Measurements from ENCODE around the gene TVP23C.
"Not testable (repeated sequence)": the region's sequence is repeated elsewhere in the genome, so short reads cannot be mapped to it uniquely, and the experiment has no call there.

Gene TVP23C

GRCh38 chr17:15511142-15511541 lies 52.1 kb downstream of the TVP23C start:
- H3K36me3 ChIP-seq (ENCODE audit: insufficient read depth, low read length) = peaks cover 7% of the 10 kb centered on the region
- H3K4me1 ChIP-seq (ENCODE audit: insufficient read depth, low read length) = no peaks in the 10 kb centered on the region
- H3K9ac ChIP-seq (ENCODE audit: low read depth, low read length) = no peak overlapping the region
- no peaks in the 10 kb centered on the region for H3K9me3 ChIP-seq (ENCODE audit: control insufficient read depth, insufficient read depth, low read length)

- H3K36me3 ChIP-seq (ENCODE audit: insufficient read depth, low read length) = peaks cover 5% of the 10 kb centered on the region
- no peak overlapping the region for H3K9ac ChIP-seq (ENCODE audit: low read depth, low read length)
- H3K4me1 ChIP-seq (ENCODE audit: insufficient read depth, low read length) = no peaks in the 10 kb centered on the region
- no peaks in the 10 kb centered on the region for H3K9me3 ChIP-seq (ENCODE audit: control insufficient read depth, insufficient read depth, low read length)
These were observed 52.9 kb downstream of the TVP23C start for GRCh38 chr17:15510361-15510760.

- Histone ChIP-seq H3K36me3 (ENCODE audit: insufficient read depth, low read length) (peaks cover 3% of the 10 kb centered on the region; the same call in 1 of the 2 replicates), H3K4me1 (ENCODE audit: insufficient read depth, low read length) (no peaks in the 10 kb centered on the region), H3K9ac (ENCODE audit: low read depth, low read length) (no peak overlapping the region), H3K9me3 (ENCODE audit: control insufficient read depth, insufficient read depth, low read length) (no peaks in the 10 kb centered on the region)
These were observed 54.2 kb downstream of the TVP23C start for GRCh38 chr17:15509095-15509494.

GRCh38 chr17:15508466-15508865 lies 54.8 kb downstream of the TVP23C start:
- Histone ChIP-seq H3K9ac (ENCODE audit: low read depth, low read length) (no peak overlapping the region), H3K9me3 (ENCODE audit: control insufficient read depth, insufficient read depth, low read length) (no peaks in the 10 kb centered on the region), H3K36me3 (ENCODE audit: insufficient read depth, low read length) (peaks cover 3% of the 10 kb centered on the region; the same call in 1 of the 2 replicates), H3K4me1 (ENCODE audit: insufficient read depth, low read length) (peaks cover under 1% of the 10 kb centered on the region; the same call in 1 of the 2 replicates)

GRCh38 chr17:15507896-15508295 lies 55.4 kb downstream of the TVP23C start:
- Histone ChIP-seq H3K4me1 (ENCODE audit: insufficient read depth, low read length) (peaks cover 4% of the 10 kb centered on the region; the same call in 1 of the 2 replicates), H3K9me3 (ENCODE audit: control insufficient read depth, insufficient read depth, low read length) (no peaks in the 10 kb centered on the region), H3K36me3 (ENCODE audit: insufficient read depth, low read length) (peaks cover 3% of the 10 kb centered on the region; the same call in 1 of the 2 replicates)

GRCh38 chr17:15507001-15507400 lies 56.3 kb downstream of the TVP23C start:
- Histone ChIP-seq H3K36me3 (ENCODE audit: insufficient read depth, low read length) (peaks cover 3% of the 10 kb centered on the region; the same call in 1 of the 2 replicates), H3K4me1 (ENCODE audit: insufficient read depth, low read length) (peaks cover 5% of the 10 kb centered on the region; the same call in 1 of the 2 replicates), H3K9ac (ENCODE audit: low read depth, low read length) (no peak overlapping the region), H3K9me3 (ENCODE audit: control insufficient read depth, insufficient read depth, low read length) (no peaks in the 10 kb centered on the region)

More at GRCh38 chr17:15507896-15508295, 55.4 kb downstream of the TVP23C start:
- no peak overlapping the region for H3K9ac ChIP-seq (ENCODE audit: low read depth, low read length)

- not testable (repeated sequence) for H3K9ac ChIP-seq (ENCODE audit: low read depth, low read length); H3K9me3 ChIP-seq (ENCODE audit: control insufficient read depth, insufficient read depth, low read length); H3K36me3 ChIP-seq (ENCODE audit: insufficient read depth, low read length); H3K4me1 ChIP-seq (ENCODE audit: insufficient read depth, low read length)
These were observed 57.6 kb downstream of the TVP23C start for GRCh38 chr17:15505708-15506107.

- H3K9me3 ChIP-seq (ENCODE audit: control insufficient read depth, insufficient read depth, low read length) = no peaks in the 10 kb centered on the region
- H3K9ac ChIP-seq (ENCODE audit: low read depth, low read length) = no peak overlapping the region
- no peaks in the 10 kb centered on the region; the same call in 1 of the 2 replicates for H3K36me3 ChIP-seq (ENCODE audit: insufficient read depth, low read length)
- peaks cover 8% of the 10 kb centered on the region; the same call in 1 of the 2 replicates for H3K4me1 ChIP-seq (ENCODE audit: insufficient read depth, low read length)
These were observed 59.6 kb downstream of the TVP23C start for GRCh38 chr17:15503731-15504130.

GRCh38 chr17:15502369-15503112 lies 60.7 kb downstream of the TVP23C start:
- peak overlapping the region; percentile 39 for H3K9ac ChIP-seq (ENCODE audit: low read depth, low read length)
- no peaks in the 10 kb centered on the region; the same call in 1 of the 2 replicates for H3K36me3 ChIP-seq (ENCODE audit: insufficient read depth, low read length)
- H3K9me3 ChIP-seq (ENCODE audit: control insufficient read depth, insufficient read depth, low read length) = no peaks in the 10 kb centered on the region
- H3K4me1 ChIP-seq (ENCODE audit: insufficient read depth, low read length) = peaks cover 8% of the 10 kb centered on the region; the same call in 1 of the 2 replicates

- Histone ChIP-seq H3K9me3 (ENCODE audit: control insufficient read depth, insufficient read depth, low read length) (no peaks in the 10 kb centered on the region), H3K4me1 (ENCODE audit: insufficient read depth, low read length) (peaks cover 8% of the 10 kb centered on the region; the same call in 1 of the 2 replicates), H3K9ac (ENCODE audit: low read depth, low read length) (no peak overlapping the region), H3K36me3 (ENCODE audit: insufficient read depth, low read length) (no peaks in the 10 kb centered on the region; the same call in 1 of the 2 replicates)
These were observed 61.5 kb downstream of the TVP23C start for GRCh38 chr17:15501793-15502192.

GRCh38 chr17:15501282-15501681 lies 62.0 kb downstream of the TVP23C start:
- no peaks in the 10 kb centered on the region for H3K9me3 ChIP-seq (ENCODE audit: control insufficient read depth, insufficient read depth, low read length)
- no peak overlapping the region for H3K9ac ChIP-seq (ENCODE audit: low read depth, low read length)
- H3K36me3 ChIP-seq (ENCODE audit: insufficient read depth, low read length) = no peaks in the 10 kb centered on the region; the same call in 1 of the 2 replicates
- peaks cover 8% of the 10 kb centered on the region; the same call in 1 of the 2 replicates for H3K4me1 ChIP-seq (ENCODE audit: insufficient read depth, low read length)

- Histone ChIP-seq H3K4me1 (ENCODE audit: insufficient read depth, low read length) (peaks cover 9% of the 10 kb centered on the region; the same call in 1 of the 2 replicates), H3K36me3 (ENCODE audit: insufficient read depth, low read length) (no peaks in the 10 kb centered on the region; the same call in 1 of the 2 replicates), H3K9ac (ENCODE audit: low read depth, low read length) (no peak overlapping the region), H3K9me3 (ENCODE audit: control insufficient read depth, insufficient read depth, low read length) (peaks cover 2% of the 10 kb centered on the region; the same call in 1 of the 2 replicates)
These were observed 65.2 kb downstream of the TVP23C start for GRCh38 chr17:15498107-15498506.

GRCh38 chr17:15496735-15497670 lies 66.3 kb downstream of the TVP23C start:
- peaks cover 16% of the 10 kb centered on the region; the same call in 1 of the 2 replicates for H3K4me1 ChIP-seq (ENCODE audit: insufficient read depth, low read length)
- H3K9ac ChIP-seq (ENCODE audit: low read depth, low read length) = no peak overlapping the region
- H3K36me3 ChIP-seq (ENCODE audit: insufficient read depth, low read length) = no peaks in the 10 kb centered on the region; the same call in 1 of the 2 replicates
- H3K9me3 ChIP-seq (ENCODE audit: control insufficient read depth, insufficient read depth, low read length) = peaks cover 2% of the 10 kb centered on the region; the same call in 1 of the 2 replicates

GRCh38 chr17:15494821-15495220 lies 68.5 kb downstream of the TVP23C start:
- H3K9ac ChIP-seq (ENCODE audit: low read depth, low read length) = no peak overlapping the region
- H3K36me3 ChIP-seq (ENCODE audit: insufficient read depth, low read length) = no peaks in the 10 kb centered on the region
- peaks cover 2% of the 10 kb centered on the region; the same call in 1 of the 2 replicates for H3K9me3 ChIP-seq (ENCODE audit: control insufficient read depth, insufficient read depth, low read length)
- H3K4me1 ChIP-seq (ENCODE audit: insufficient read depth, low read length) = peaks cover 32% of the 10 kb centered on the region

All from ES-I3 (cell line).